Endothelial cell (in vitro differentiated cells): ENCODE results near the gene ODAD4. TPM values are rescaled to one million over a fixed set of nuclear protein-coding genes. Genes with fewer than 3 reads are reported as not detected.
A peak's percentile ranks its signal among the peaks of the same experiment; 100 is the strongest.
"Not testable (repeated sequence)": the region's sequence is repeated elsewhere in the genome, so short reads cannot be mapped to it uniquely, and the experiment has no call there.

ENCODE experiments used
- DNase-seq: peaks from one replicate; pipeline ENCODE4 v3.0.0; 2021; ENCODE audit warnings: low spot score
- H3K27ac Mint-ChIP-seq: one replicate; pipeline ENCODE4 v1.8.0; 2021; ENCODE audit warnings: mixed read lengths, inconsistent platforms; ENCODE audit not compliant: unreplicated experiment
- H3K27me3 Mint-ChIP-seq: one replicate; pipeline ENCODE4 v1.8.0; 2021; ENCODE audit warnings: mild to moderate bottlenecking, moderate library complexity, mixed read lengths, inconsistent platforms; ENCODE audit not compliant: unreplicated experiment
- H3K36me3 Mint-ChIP-seq: one replicate; pipeline ENCODE4 v1.8.0; 2021; ENCODE audit warnings: mild to moderate bottlenecking, low read depth, mixed read lengths, inconsistent platforms; ENCODE audit not compliant: unreplicated experiment
- H3K4me1 Mint-ChIP-seq: one replicate; pipeline ENCODE4 v1.8.0; 2021; ENCODE audit warnings: mild to moderate bottlenecking, mixed read lengths, inconsistent platforms; ENCODE audit not compliant: unreplicated experiment
- H3K4me3 Mint-ChIP-seq: one replicate; pipeline ENCODE4 v1.8.0; 2021; ENCODE audit warnings: mild to moderate bottlenecking, mixed read lengths, inconsistent platforms; ENCODE audit not compliant: unreplicated experiment
- H3K9me3 Mint-ChIP-seq: one replicate; pipeline ENCODE4 v1.8.0; 2021; ENCODE audit warnings: mixed read lengths, inconsistent platforms; ENCODE audit not compliant: unreplicated experiment
- CTCF ChIP-seq: fragments of 200-600 bp; sonication (generic); IDR thresholded peaks from one replicate; pipeline ENCODE4 v1.5.0; 2021; ENCODE audit warnings: antibody characterized with exemption; ENCODE audit not compliant: unreplicated experiment
- total RNA-seq: library from RNA; stranded (reverse); fragmentation: NEBNext Ultra II Directional; extraction: Animal tissue kit (Norgen Biotek cat#: 25700); gene quantifications from one replicate; pipeline ENCODE4 v1.2.1, GENCODE V29; 2021; ENCODE audit not compliant: unreplicated experiment

ODAD4 gene
- total RNA-seq, 1 donor from 2014 or later, result 2.2 TPM

GRCh38 chr17:42009170-42009569 is 78.8 kb downstream of the ODAD4 start:
- H3K36me3 Mint-ChIP-seq, result peaks cover 3% of the 10 kb centered on the region
- H3K27me3 Mint-ChIP-seq, result no peaks in the 10 kb centered on the region
- H3K4me3 Mint-ChIP-seq, result no peak overlapping the region
- peaks cover 13% of the 10 kb centered on the region for H3K4me1 Mint-ChIP-seq
- no peak for TF ChIP-seq CTCF
- no peak overlapping the region for H3K27ac Mint-ChIP-seq
- no peak for DNase-seq
- no peaks in the 10 kb centered on the region for H3K9me3 Mint-ChIP-seq

- H3K9me3 Mint-ChIP-seq, H3K27ac Mint-ChIP-seq, H3K27me3 Mint-ChIP-seq, H3K36me3 Mint-ChIP-seq, H3K4me3 Mint-ChIP-seq, DNase-seq: not testable (repeated sequence)
- peaks cover 13% of the 10 kb centered on the region for H3K4me1 Mint-ChIP-seq
Measured at GRCh38 chr17:42010266-42010680, 79.9 kb downstream of the ODAD4 start.

- Mint-ChIP-seq H3K4me1 (peaks cover 16% of the 10 kb centered on the region), H3K4me3 (no peak overlapping the region)
- DNase-seq, result no peak
Measured at GRCh38 chr17:42010898-42011516, 80.6 kb downstream of the ODAD4 start.

GRCh38 chr17:42012363-42012762 is 81.9 kb downstream of the ODAD4 start:
- H3K27ac Mint-ChIP-seq, H3K36me3 Mint-ChIP-seq, H3K9me3 Mint-ChIP-seq, DNase-seq, H3K4me3 Mint-ChIP-seq: not testable (repeated sequence)
- Mint-ChIP-seq H3K4me1 (peaks cover 26% of the 10 kb centered on the region), H3K27me3 (peaks cover 11% of the 10 kb centered on the region)

More at GRCh38 chr17:42010898-42011516, 80.6 kb downstream of the ODAD4 start:
- Mint-ChIP-seq H3K36me3 (peaks cover 3% of the 10 kb centered on the region), H3K27me3 (peaks cover under 1% of the 10 kb centered on the region), H3K27ac (no peak overlapping the region), H3K9me3 (no peaks in the 10 kb centered on the region)
- no peak for TF ChIP-seq CTCF

- H3K27me3 Mint-ChIP-seq, result peaks cover 14% of the 10 kb centered on the region
- peaks cover 34% of the 10 kb centered on the region for H3K4me1 Mint-ChIP-seq
- peak overlapping the region; percentile 59 for H3K27ac Mint-ChIP-seq
- H3K9me3 Mint-ChIP-seq, DNase-seq, H3K36me3 Mint-ChIP-seq, H3K4me3 Mint-ChIP-seq: not testable (repeated sequence)
Measured at GRCh38 chr17:42013740-42014139, 83.3 kb downstream of the ODAD4 start.

Other genes with a start within 250 kb of the ODAD4 start
- gene EIF1, start 241.7 kb upstream of the ODAD4 start, total RNA-seq, result 569 TPM
- gene GAST, start 218.3 kb upstream of the ODAD4 start, total RNA-seq, result not detected
- 18.1 TPM for gene HAP1, start 196.0 kb upstream of the ODAD4 start, total RNA-seq
- 330 TPM for gene JUP, start 143.9 kb upstream of the ODAD4 start, total RNA-seq
- 22.6 TPM for gene P3H4, start 118.7 kb upstream of the ODAD4 start, total RNA-seq
- 167 TPM for gene FKBP10, start 117.6 kb upstream of the ODAD4 start, total RNA-seq
- gene NT5C3B, start 94.4 kb upstream of the ODAD4 start, total RNA-seq, result 79.9 TPM
- not detected for gene KLHL10, start 92.8 kb upstream of the ODAD4 start, total RNA-seq
- gene KLHL11, start 65.2 kb upstream of the ODAD4 start, total RNA-seq, result 9.0 TPM
- 376 TPM for gene ACLY, start 11.7 kb upstream of the ODAD4 start, total RNA-seq
- 82.1 TPM for gene CNP, start 36.2 kb downstream of the ODAD4 start, total RNA-seq
- gene DNAJC7, start 86.8 kb downstream of the ODAD4 start, total RNA-seq, result 92.8 TPM
- gene NKIRAS2, start 89.5 kb downstream of the ODAD4 start, total RNA-seq, result 67.4 TPM
- 1.6 TPM for gene C17orf113, start 120.0 kb downstream of the ODAD4 start, total RNA-seq
- 1.3 TPM for gene ZNF385C, start 167.9 kb downstream of the ODAD4 start, total RNA-seq
- gene DHX58, start 182.1 kb downstream of the ODAD4 start, total RNA-seq, result 0.41 TPM
- gene KAT2A, start 190.8 kb downstream of the ODAD4 start, total RNA-seq, result 22.8 TPM
- gene HSPB9, start 192.2 kb downstream of the ODAD4 start, total RNA-seq, result not detected
- gene RAB5C, start 224.4 kb downstream of the ODAD4 start, total RNA-seq, result 144 TPM